HFFc6 (cell line): ENCODE results near the gene PLXNB1. TPM values are rescaled to one million over a fixed set of nuclear protein-coding genes. Genes with fewer than 3 reads are reported as not detected.

Experiments used
- DNase-seq: peaks from one replicate; pipeline ENCODE4 v3.0.0-alpha.2; 2018
- H3K27ac Mint-ChIP-seq: 2 replicates; pipeline ENCODE4 v1.8.0; 2020; ENCODE audit warnings: mild to moderate bottlenecking, mixed read lengths
- H3K27me3 Mint-ChIP-seq: 2 replicates; pipeline ENCODE4 v1.8.0; 2021; ENCODE audit warnings: mild to moderate bottlenecking, moderate library complexity, mixed read lengths; ENCODE audit not compliant: insufficient read depth
- H3K36me3 Mint-ChIP-seq: 2 replicates; pipeline ENCODE4 v1.8.0; 2021; ENCODE audit warnings: low read depth, mixed read lengths
- H3K4me1 Mint-ChIP-seq: 2 replicates; pipeline ENCODE4 v1.8.0; 2020; ENCODE audit warnings: low read depth, mixed read lengths
- H3K4me3 Mint-ChIP-seq: 2 replicates; pipeline ENCODE4 v1.8.0; 2020; ENCODE audit warnings: mild to moderate bottlenecking, moderate library complexity, mixed read lengths
- H3K9me3 Mint-ChIP-seq: 2 replicates; pipeline ENCODE4 v1.8.0; 2020; ENCODE audit warnings: mild to moderate bottlenecking, mixed read lengths
- total RNA-seq, 6 experiments: library from RNA; stranded (reverse); fragmentation: NEBNext Ultra II Directional; extraction: Animal tissue kit (Norgen Biotek cat#: 25700); gene quantifications; 2 replicates in 1 of 6; 3 replicates in 5 of 6; pipeline ENCODE4 v1.2.3, GENCODE V29; 2021
- TF ChIP-seq, protein P1 (sequence below): fragments of 200-600 bp; sonication (generic); IDR thresholded peaks from 2 replicates; pipeline ENCODE4 v1.5.0; 2021; ENCODE audit warnings: antibody characterized with exemption, mild to moderate bottlenecking

The PLXNB1 gene
- total RNA-seq, 6 experiments from 2014 or later = 11.1 to 15.5 (median 12.8) TPM

- TF ChIP-seq, protein P1, sequence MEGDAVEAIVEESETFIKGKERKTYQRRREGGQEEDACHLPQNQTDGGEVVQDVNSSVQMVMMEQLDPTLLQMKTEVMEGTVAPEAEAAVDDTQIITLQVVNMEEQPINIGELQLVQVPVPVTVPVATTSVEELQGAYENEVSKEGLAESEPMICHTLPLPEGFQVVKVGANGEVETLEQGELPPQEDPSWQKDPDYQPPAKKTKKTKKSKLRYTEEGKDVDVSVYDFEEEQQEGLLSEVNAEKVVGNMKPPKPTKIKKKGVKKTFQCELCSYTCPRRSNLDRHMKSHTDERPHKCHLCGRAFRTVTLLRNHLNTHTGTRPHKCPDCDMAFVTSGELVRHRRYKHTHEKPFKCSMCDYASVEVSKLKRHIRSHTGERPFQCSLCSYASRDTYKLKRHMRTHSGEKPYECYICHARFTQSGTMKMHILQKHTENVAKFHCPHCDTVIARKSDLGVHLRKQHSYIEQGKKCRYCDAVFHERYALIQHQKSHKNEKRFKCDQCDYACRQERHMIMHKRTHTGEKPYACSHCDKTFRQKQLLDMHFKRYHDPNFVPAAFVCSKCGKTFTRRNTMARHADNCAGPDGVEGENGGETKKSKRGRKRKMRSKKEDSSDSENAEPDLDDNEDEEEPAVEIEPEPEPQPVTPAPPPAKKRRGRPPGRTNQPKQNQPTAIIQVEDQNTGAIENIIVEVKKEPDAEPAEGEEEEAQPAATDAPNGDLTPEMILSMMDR = no peak
- H3K27ac Mint-ChIP-seq = no peak overlapping the region
Observed at GRCh38 chr3:48356419-48356818, 73.5 kb downstream of the PLXNB1 start.

GRCh38 chr3:48353987-48354386 lies 75.9 kb downstream of the PLXNB1 start:
- Mint-ChIP-seq H3K36me3 (no peaks in the 10 kb centered on the region), H3K27me3 (peaks cover 30% of the 10 kb centered on the region), H3K27ac (no peak overlapping the region), H3K4me3 (no peak overlapping the region), H3K4me1 (no peaks in the 10 kb centered on the region), H3K9me3 (no peaks in the 10 kb centered on the region)
- TF ChIP-seq, protein P1 = no peak
- DNase-seq = no peak

More at GRCh38 chr3:48356419-48356818, 73.5 kb downstream of the PLXNB1 start:
- H3K36me3 Mint-ChIP-seq = no peaks in the 10 kb centered on the region
- no peak for DNase-seq
- H3K27me3 Mint-ChIP-seq = peaks cover 24% of the 10 kb centered on the region
- no peak overlapping the region for H3K4me3 Mint-ChIP-seq
- no peaks in the 10 kb centered on the region for H3K4me1 Mint-ChIP-seq
- H3K9me3 Mint-ChIP-seq = peaks cover 5% of the 10 kb centered on the region

Other genes with a start within 250 kb of the PLXNB1 start
- gene CDC25A, start 241.7 kb downstream of the PLXNB1 start, total RNA-seq = 10 to 100 TPM in 3 of 6 experiments, 1 to 10 TPM in 3; 5.4 to 12.4 (median 10.0) TPM
- not detected for gene CAMP, start 206.6 kb downstream of the PLXNB1 start, total RNA-seq
- 1 to 10 TPM; 2.4 to 3.5 (median 2.9) TPM for gene ZNF589, start 189.0 kb downstream of the PLXNB1 start, total RNA-seq
- gene NME6, start 128.7 kb downstream of the PLXNB1 start, total RNA-seq = 10 to 100 TPM; 18.7 to 25.9 (median 21.4) TPM
- gene SPINK8, start 96.4 kb downstream of the PLXNB1 start, total RNA-seq = not detected
- gene FBXW12, start 57.9 kb downstream of the PLXNB1 start, total RNA-seq = not detected
- gene CCDC51, start 10.0 kb upstream of the PLXNB1 start, total RNA-seq = 10 to 100 TPM; 10.1 to 15.3 (median 12.5) TPM
- 100 to 1,000 TPM; 213 to 341 (median 280) TPM for gene TMA7, start 10.2 kb upstream of the PLXNB1 start, total RNA-seq
- gene ATRIP, start 16.7 kb upstream of the PLXNB1 start, total RNA-seq = 10 to 100 TPM in 1 of 6 experiments, 1 to 10 TPM in 5; 7.0 to 10.5 (median 8.2) TPM
- gene SHISA5, start 74.1 kb upstream of the PLXNB1 start, total RNA-seq = 100 to 1,000 TPM; 266 to 286 (median 277) TPM
- gene PFKFB4, start 126.7 kb upstream of the PLXNB1 start, total RNA-seq = 10 to 100 TPM in 1 of 6 experiments, 1 to 10 TPM in 5; 7.5 to 10.5 (median 8.9) TPM
- 1 to 10 TPM; 4.3 to 6.4 (median 5.0) TPM for gene UCN2, start 133.7 kb upstream of the PLXNB1 start, total RNA-seq
- gene COL7A1, start 165.2 kb upstream of the PLXNB1 start, total RNA-seq = 100 to 1,000 TPM in 1 of 6 experiments, 10 to 100 TPM in 5; 74.9 to 113 (median 80.8) TPM
- gene UQCRC1, start 179.6 kb upstream of the PLXNB1 start, total RNA-seq = 100 to 1,000 TPM; 254 to 322 (median 276) TPM
- under 1 TPM in 1 of 6 experiments, not detected in 5; 0.25 TPM for gene TMEM89, start 191.7 kb upstream of the PLXNB1 start, total RNA-seq
- gene SLC26A6, start 205.4 kb upstream of the PLXNB1 start, total RNA-seq = 10 to 100 TPM; 15.1 to 19.6 (median 17.5) TPM
- gene CELSR3, start 232.8 kb upstream of the PLXNB1 start, total RNA-seq = 1 to 10 TPM; 1.9 to 5.0 (median 3.4) TPM